Measurements from ENCODE around the gene CERKL. TPM values are rescaled to one million over a fixed set of nuclear protein-coding genes. Genes with fewer than 3 reads are reported as not detected.

Gene CERKL
- total RNA-seq, 1 experiment from 2014 or later, result 0.23 TPM

- POLR2A ChIA-PET, result interaction anchor here (0.6 to 0.8 kb wide), 2 partner anchors 16 to 37 kb away, joined by 3 read pairs; no protein-coding TSS in a partner anchor
- no peak for TF ChIP-seq CTCF (IDR thresholded peaks at IDR 0.05; ENCODE audit: unreplicated experiment)
- no peaks in the 10 kb centered on the region for H3K4me1 Mint-ChIP-seq (ENCODE audit: insufficient read depth, unreplicated experiment)
- intact Hi-C loops (cut with micrococcal nuclease), result no loop called here
- no TSS peak for BruUV-seq (replicated peaks)
- no peak overlapping the region for H3K4me3 Mint-ChIP-seq (ENCODE audit: unreplicated experiment)
- H3K27ac Mint-ChIP-seq (ENCODE audit: low read depth, unreplicated experiment), result no peak overlapping the region
- H3K9me3 Mint-ChIP-seq (ENCODE audit: unreplicated experiment), result no peaks in the 10 kb centered on the region
- no peak for DNase-seq (ENCODE audit: unreplicated experiment)
- no peaks in the 10 kb centered on the region for H3K27me3 Mint-ChIP-seq (ENCODE audit: insufficient read depth, unreplicated experiment)
- CTCF ChIA-PET, result interaction anchor here (0.6 kb wide), 1 partner anchor 15 kb away, joined by 3 read pairs; no protein-coding TSS in a partner anchor
- H3K36me3 Mint-ChIP-seq (ENCODE audit: insufficient read depth, unreplicated experiment), result peaks cover 6% of the 10 kb centered on the region
Observed at GRCh38 chr2:181546086-181546485, 110.8 kb downstream of the CERKL start.

GRCh38 chr2:181542170-181542569, 114.7 kb downstream of the CERKL start:
- Mint-ChIP-seq H3K4me3 (ENCODE audit: unreplicated experiment) (no peak overlapping the region), H3K9me3 (ENCODE audit: unreplicated experiment) (no peaks in the 10 kb centered on the region), H3K27me3 (ENCODE audit: insufficient read depth, unreplicated experiment) (no peaks in the 10 kb centered on the region), H3K27ac (ENCODE audit: low read depth, unreplicated experiment) (no peak overlapping the region), H3K4me1 (ENCODE audit: insufficient read depth, unreplicated experiment) (no peaks in the 10 kb centered on the region), H3K36me3 (ENCODE audit: insufficient read depth, unreplicated experiment) (no peaks in the 10 kb centered on the region)
- POLR2A ChIA-PET, result no interaction called here
- no peak for TF ChIP-seq CTCF (IDR thresholded peaks at IDR 0.05; ENCODE audit: unreplicated experiment)
- BruUV-seq (replicated peaks), result no TSS peak
- CTCF ChIA-PET, result no interaction called here
- DNase-seq (ENCODE audit: unreplicated experiment), result no peak
- intact Hi-C loops (cut with micrococcal nuclease), result no loop called here

- Mint-ChIP-seq H3K27ac (ENCODE audit: low read depth, unreplicated experiment) (no peak overlapping the region), H3K27me3 (ENCODE audit: insufficient read depth, unreplicated experiment) (no peaks in the 10 kb centered on the region), H3K4me1 (ENCODE audit: insufficient read depth, unreplicated experiment) (no peaks in the 10 kb centered on the region), H3K9me3 (ENCODE audit: unreplicated experiment) (no peaks in the 10 kb centered on the region), H3K4me3 (ENCODE audit: unreplicated experiment) (no peak overlapping the region), H3K36me3 (ENCODE audit: insufficient read depth, unreplicated experiment) (no peaks in the 10 kb centered on the region)
- intact Hi-C loops (cut with micrococcal nuclease), result no loop called here
- POLR2A ChIA-PET, result interaction anchor here (0.6 kb wide), 1 partner anchor 16 kb away, joined by 3 read pairs; no protein-coding TSS in a partner anchor
- TF ChIP-seq CTCF (IDR thresholded peaks at IDR 0.05; ENCODE audit: unreplicated experiment), result no peak
- no TSS peak for BruUV-seq (replicated peaks)
- CTCF ChIA-PET, result interaction anchor here (0.9 kb wide), 1 partner anchor 8 kb away, joined by 3 read pairs; no protein-coding TSS in a partner anchor
- DNase-seq (ENCODE audit: unreplicated experiment), result no peak
Observed at GRCh38 chr2:181540421-181540820, 116.5 kb downstream of the CERKL start.

GRCh38 chr2:181536730-181537129, 120.2 kb downstream of the CERKL start:
- intact Hi-C loops (cut with micrococcal nuclease), result no loop called here
- H3K27ac Mint-ChIP-seq (ENCODE audit: low read depth, unreplicated experiment), result no peak overlapping the region
- no peaks in the 10 kb centered on the region for H3K27me3 Mint-ChIP-seq (ENCODE audit: insufficient read depth, unreplicated experiment)
- no peaks in the 10 kb centered on the region for H3K9me3 Mint-ChIP-seq (ENCODE audit: unreplicated experiment)
- TF ChIP-seq CTCF (IDR thresholded peaks at IDR 0.05; ENCODE audit: unreplicated experiment), result no peak
- ChIA-PET POLR2A (no interaction called here), CTCF (no interaction called here)
- no peak for DNase-seq (ENCODE audit: unreplicated experiment)
- no peak overlapping the region for H3K4me3 Mint-ChIP-seq (ENCODE audit: unreplicated experiment)
- H3K36me3 Mint-ChIP-seq (ENCODE audit: insufficient read depth, unreplicated experiment), result no peaks in the 10 kb centered on the region
- no peaks in the 10 kb centered on the region for H3K4me1 Mint-ChIP-seq (ENCODE audit: insufficient read depth, unreplicated experiment)
- no TSS peak for BruUV-seq (replicated peaks)
